Left renal cortex interstitium (tissue), 4 donors: ENCODE results near the gene TRMT11. TPM values are rescaled to one million over a fixed set of nuclear protein-coding genes. Genes with fewer than 3 reads are reported as not detected.
"Not testable (repeated sequence)": the region's sequence is repeated elsewhere in the genome, so short reads cannot be mapped to it uniquely, and the experiment has no call there.

Source experiments
- DNase-seq, 4 donors: peaks; one replicate each; pipeline ENCODE4 v3.0.0-alpha.2; 2013; ENCODE audit warnings: low read depth in 4 of 4, low spot score in 2 of 4, missing footprints in 1 of 4
- polyA plus RNA-seq, 4 donors: library from polyadenylated mRNA; unstranded; fragments of 120-200 nt; gene quantifications; one replicate each; pipeline ENCODE4 v1.2.1, GENCODE V29; 2013; ENCODE audit not compliant: insufficient read length in 4 of 4

The TRMT11 gene
- polyA plus RNA-seq, 4 donors, result 26.3 to 35.3 (median 32.1) TPM

- DNase-seq, result no peak
Observed at GRCh38 chr6:125955973-125956372, 30.4 kb upstream of the TRMT11 start.

GRCh38 chr6:125956506-125957390, 29.6 kb upstream of the TRMT11 start, which contains the start of gene HINT3:
Gene HINT3 (plus strand): TSS chr6:125956770. CDS start chr6:125956978, 208 bp downstream.
- DNase-seq, result peak; percentile 93 to 98 (median 96)

GRCh38 chr6:125957391-125957693, 29.0 kb upstream of the TRMT11 start:
- no peak for DNase-seq

GRCh38 chr6:125957845-125958244, 28.5 kb upstream of the TRMT11 start:
- DNase-seq, result peak in 1 of 4 donors; percentile 51

GRCh38 chr6:125959041-125959440, 27.3 kb upstream of the TRMT11 start:
- no peak for DNase-seq

- no peak for DNase-seq
Observed at GRCh38 chr6:125961117-125961516, 25.2 kb upstream of the TRMT11 start.

GRCh38 chr6:125962900-125963497, 23.3 kb upstream of the TRMT11 start:
- DNase-seq, result no peak

GRCh38 chr6:125963817-125964216, 22.5 kb upstream of the TRMT11 start:
- no peak for DNase-seq

- no peak for DNase-seq
Observed at GRCh38 chr6:125966569-125966968, 19.8 kb upstream of the TRMT11 start.

GRCh38 chr6:125968493-125968892, 17.8 kb upstream of the TRMT11 start:
- no peak for DNase-seq

GRCh38 chr6:125970760-125971159, 15.6 kb upstream of the TRMT11 start:
- no peak for DNase-seq

- not testable (repeated sequence) for DNase-seq
Observed at GRCh38 chr6:125972478-125972877, 13.9 kb upstream of the TRMT11 start.

GRCh38 chr6:125974214-125974866, 12.0 kb upstream of the TRMT11 start:
- DNase-seq, result no peak

GRCh38 chr6:125979101-125979500, 7.2 kb upstream of the TRMT11 start:
- no peak for DNase-seq

- no peak for DNase-seq
Observed at GRCh38 chr6:125981571-125982185, 4.7 kb upstream of the TRMT11 start.

- DNase-seq, result no peak
Observed at GRCh38 chr6:125983246-125983945, 2.9 kb upstream of the TRMT11 start.

GRCh38 chr6:125984311-125984710, 2.0 kb upstream of the TRMT11 start:
- DNase-seq, result no peak

GRCh38 chr6:125985522-125985921, 818 bp upstream of the TRMT11 start:
- DNase-seq, result no peak

- peak in 1 of 4 donors; percentile 50 for DNase-seq
Observed at GRCh38 chr6:125985979-125986300, 400 bp upstream of the TRMT11 start.

GRCh38 chr6:125987026-125987617, 782 bp downstream of the TRMT11 start:
- DNase-seq, result peak in 1 of 4 donors; percentile 38
